ENCODE measurements around the gene ADARB1. TPM values are rescaled to one million over a fixed set of nuclear protein-coding genes. Genes with fewer than 3 reads are reported as not detected.

ADARB1 gene
- total and polyA plus RNA-seq, 9 of the 15 experiments (the other 6 are each of a cell fraction or from before 2014, with no cell fraction given) = 6.7 to 16.0 (median 8.3) TPM

GRCh38 chr21:45261093-45261492 is 186.7 kb downstream of the ADARB1 start (continued):
- TF ChIP-seq MAFK (IDR thresholded peaks at IDR 0.05; ENCODE audit: low read length) = no peak
- no peak for TF ChIP-seq NONO (IDR thresholded peaks at IDR 0.05; ENCODE audit: low read depth in 2 of 2, low read length in 1 of 2)
- TF ChIP-seq ZFX (CRISPR knock-in tag; IDR thresholded peaks at IDR 0.05) = no peak
- TF ChIP-seq CREBBP (IDR thresholded peaks at IDR 0.05; ENCODE audit: low read depth, low read length) = no peak
- TF ChIP-seq NR2C1 (IDR thresholded peaks at IDR 0.05) = no peak
- no peak for TF ChIP-seq NR2C1 (tag; IDR thresholded peaks at IDR 0.05)
- TF ChIP-seq BMI1 (IDR thresholded peaks at IDR 0.05; ENCODE audit: low read length) = no peak
- no peak for TF ChIP-seq HNRNPLL (IDR thresholded peaks at IDR 0.05; ENCODE audit: low read depth, low read length, poor library complexity, severe bottlenecking)

GRCh38 chr21:45262041-45262581 is 187.7 kb downstream of the ADARB1 start:
- POLR2A ChIA-PET = interaction anchor here (0.6 to 1.3 kb wide), 9 partner anchors 10 to 313 kb away, joined by 3 to 6 read pairs (median 3); no protein-coding TSS in a partner anchor
- no TSS peak for BruUV-seq (replicated peaks)
- in situ Hi-C loops (cut with MboI) = no loop called here

More at GRCh38 chr21:45262041-45262581, 187.7 kb downstream of the ADARB1 start:
- H3K9me3 ChIP-seq (replicated peaks; ENCODE audit: control insufficient read depth, insufficient read depth, low read depth, low read length) = no peaks in the 10 kb centered on the region
- WGBS (ENCODE audit: insufficient coverage, low coverage, missing lambda C conversion rate) = 72% methylated on average over 7 of the region's 7 CpGs
- DNase-seq (ENCODE audit: extremely low read depth in 1 of 4, low spot score in 3 of 4) (no peak), ATAC-seq (no peak), FAIRE-seq (no peak)
- peaks cover 5 to 17% of the 10 kb centered on the region in 2 experiments for H3K4me1 ChIP-seq (replicated peaks in 1 of 2; ENCODE audit: control insufficient read depth in 2 of 2, insufficient read depth in 2 of 2, low read length in 2 of 2)
- no peaks in the 10 kb centered on the region for H3K79me2 ChIP-seq (ENCODE audit: control insufficient read depth, insufficient read depth, low read length)
- no peak overlapping the region for H3K27ac ChIP-seq (ENCODE audit: extremely low read depth, low read depth, low read length)
- CTCF ChIA-PET (ENCODE audit: low intra/inter-chr PET ratio) = no interaction called here
- intact Hi-C loops (cut with micrococcal nuclease) = no loop called here
- H4K20me1 ChIP-seq (replicated peaks; ENCODE audit: control insufficient read depth, insufficient read depth, low read length) = peaks cover 15% of the 10 kb centered on the region; the same call in 1 of the 2 replicates
- H3K4me3 ChIP-seq = no peak overlapping the region
- H2AFZ ChIP-seq (ENCODE audit: low read depth, low read length) = no peak overlapping the region
- TF ChIP-seq ZBTB33 (CRISPR knock-in tag; IDR thresholded peaks at IDR 0.05) = no peak
- no peak for TF ChIP-seq ZNF518B (CRISPR knock-in tag; IDR thresholded peaks at IDR 0.05)
- TF ChIP-seq PRPF4 (IDR thresholded peaks at IDR 0.05; ENCODE audit: insufficient read depth, low read depth, low read length, poor library complexity, severe bottlenecking) = no peak
- no peak for TF ChIP-seq CREBBP (IDR thresholded peaks at IDR 0.05; ENCODE audit: low read depth, low read length)
- no peak for TF ChIP-seq ZNF140 (CRISPR knock-in tag; IDR thresholded peaks at IDR 0.05)
- no peak for TF ChIP-seq ZNF384 (IDR thresholded peaks at IDR 0.05; ENCODE audit: low read depth, low read length)
- no peak for TF ChIP-seq CHCHD3 (CRISPR knock-in tag; IDR thresholded peaks at IDR 0.05)
- no peaks in the 10 kb centered on the region for H3K9me1 ChIP-seq (ENCODE audit: control insufficient read depth, insufficient read depth, low read length)
- no peak overlapping the region for H3K9ac ChIP-seq (ENCODE audit: insufficient read depth in 1 of 2, low read depth in 2 of 2, low read length in 2 of 2)
- no peak overlapping the region for H3K4me2 ChIP-seq (ENCODE audit: insufficient read depth, low read length)
- peaks cover 31% of the 10 kb centered on the region; the same call in 2 of the 3 replicates for H3K36me3 ChIP-seq (ENCODE audit: control insufficient read depth, insufficient read depth, low read length)
- peaks cover 17 to 25% of the 10 kb centered on the region in 2 experiments; a peak in 4 of 5 replicates for H3K27me3 ChIP-seq (ENCODE audit: control insufficient read depth in 2 of 2, insufficient read depth in 2 of 2, low read length in 2 of 2)

Data from K562 (cell line).